HG03520 (cell line): ENCODE results near the gene TRIO.
A peak's percentile ranks its signal among the peaks of the same experiment; 100 is the strongest.

ENCODE experiments used
- ATAC-seq: cut with Tn5 transposase; IDR thresholded peaks from one replicate; pipeline ENCODE4 v1.9.1; 2021; ENCODE audit warnings: mild to moderate bottlenecking, moderate library complexity; ENCODE audit not compliant: unreplicated experiment

TRIO gene

DNA sequence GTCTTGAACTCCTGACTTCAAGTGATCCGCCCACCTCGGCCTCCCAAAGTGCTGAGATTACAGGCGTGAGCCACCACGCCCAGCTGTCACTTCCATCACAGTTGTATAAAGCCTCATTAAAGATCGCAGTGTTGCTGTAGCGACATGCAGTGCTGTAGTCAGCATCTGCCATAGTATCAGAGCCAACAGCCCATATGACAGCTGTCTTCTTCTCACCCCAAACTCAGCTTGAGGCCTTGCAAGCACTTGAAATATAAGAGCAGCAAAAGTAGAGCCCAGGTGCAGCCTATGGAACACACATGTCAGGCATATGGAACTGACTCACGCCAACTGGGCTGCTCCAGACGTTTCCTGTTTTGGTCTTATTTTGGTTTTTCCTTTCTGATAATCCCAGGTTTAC, 167.8 kb downstream of the TRIO start:
- no peak for ATAC-seq

DNA sequence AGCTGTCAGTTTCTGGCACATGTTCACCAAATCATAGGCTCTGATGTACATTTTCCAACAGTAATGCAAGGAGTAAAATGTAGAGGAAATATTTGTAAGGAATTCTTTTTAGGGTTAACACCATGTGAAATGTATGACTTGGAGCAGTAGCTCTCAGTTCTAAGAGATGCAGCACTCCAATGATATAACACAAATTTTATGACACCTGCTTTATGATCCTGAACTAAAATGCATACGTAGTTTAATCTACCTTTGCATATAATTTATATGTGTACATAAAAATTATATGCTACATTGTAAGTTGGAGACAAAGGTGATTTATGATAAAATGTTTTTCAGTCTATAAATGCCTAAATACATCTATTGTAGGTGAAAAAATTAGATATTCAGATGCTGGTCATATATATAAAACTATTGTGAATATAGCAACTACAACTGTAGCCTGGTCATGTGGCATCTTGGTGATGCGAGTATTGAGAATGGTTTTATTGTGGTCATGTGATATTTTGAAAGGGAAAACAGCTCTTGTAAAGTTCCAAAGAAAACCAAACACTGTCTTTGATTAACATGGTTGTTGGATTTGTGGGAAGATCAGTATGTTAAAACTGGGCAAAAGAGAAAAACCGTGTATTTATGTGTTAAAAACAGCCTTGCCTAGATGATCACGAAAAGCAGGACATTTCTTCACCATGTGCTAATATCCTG, 171.0 kb downstream of the TRIO start:
- no peak for ATAC-seq

DNA sequence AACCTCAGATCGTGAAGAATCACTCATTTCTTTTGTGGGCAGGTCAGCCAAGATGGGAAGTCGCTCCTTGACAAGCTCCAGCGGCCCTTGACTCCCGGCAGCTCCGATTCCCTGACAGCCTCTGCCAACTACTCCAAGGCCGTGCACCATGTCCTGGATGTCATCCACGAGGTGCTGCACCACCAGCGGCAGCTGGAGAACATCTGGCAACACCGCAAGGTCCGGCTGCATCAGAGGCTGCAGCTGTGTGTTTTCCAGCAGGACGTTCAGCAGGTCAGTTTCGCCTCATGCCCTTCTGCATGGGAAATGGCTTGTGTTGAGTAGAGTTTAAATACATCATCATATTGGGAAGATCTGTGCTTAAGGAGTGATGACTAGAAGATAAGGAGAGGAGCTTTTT, 173.3 kb downstream of the TRIO start:
- ATAC-seq: no peak

DNA sequence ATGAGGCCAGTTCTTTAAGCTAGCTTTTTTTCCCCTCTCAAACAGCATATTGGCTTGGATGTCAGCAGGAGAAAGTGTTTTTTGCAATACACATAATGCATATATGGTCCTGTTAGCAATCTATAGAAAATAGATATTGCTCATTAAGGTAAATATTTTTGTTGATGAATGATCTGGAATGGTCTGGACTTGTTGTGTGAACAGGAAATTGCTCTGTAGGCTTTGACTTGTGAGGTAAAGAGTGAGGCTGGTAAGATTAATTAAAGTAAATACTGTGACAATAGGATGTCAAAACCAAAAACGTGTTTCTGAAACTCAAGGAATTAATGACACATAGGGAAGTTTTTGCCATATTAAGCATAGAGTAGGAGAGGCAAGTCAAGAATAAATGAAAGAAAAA, 176.0 kb downstream of the TRIO start:
- no peak for ATAC-seq

DNA sequence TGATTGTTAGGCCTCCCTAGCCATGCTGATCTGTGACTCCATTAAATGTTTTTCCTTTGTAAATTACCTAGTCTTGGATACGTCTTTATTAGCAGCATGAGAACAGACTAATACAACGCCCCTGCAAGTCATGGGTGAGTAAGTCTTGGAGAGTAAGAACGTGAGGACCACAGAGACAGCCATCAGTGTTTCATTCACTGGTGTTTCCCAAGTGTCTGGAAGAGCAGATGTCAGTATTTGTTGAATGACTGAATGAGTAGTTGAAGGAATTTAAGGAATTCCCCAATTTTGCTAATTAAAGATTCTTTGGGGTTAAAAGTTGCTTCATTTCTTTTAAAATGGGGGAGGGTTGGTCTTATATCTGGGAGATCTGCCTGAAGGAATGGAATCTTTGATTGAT, 178.8 kb downstream of the TRIO start:
- no peak for ATAC-seq

DNA sequence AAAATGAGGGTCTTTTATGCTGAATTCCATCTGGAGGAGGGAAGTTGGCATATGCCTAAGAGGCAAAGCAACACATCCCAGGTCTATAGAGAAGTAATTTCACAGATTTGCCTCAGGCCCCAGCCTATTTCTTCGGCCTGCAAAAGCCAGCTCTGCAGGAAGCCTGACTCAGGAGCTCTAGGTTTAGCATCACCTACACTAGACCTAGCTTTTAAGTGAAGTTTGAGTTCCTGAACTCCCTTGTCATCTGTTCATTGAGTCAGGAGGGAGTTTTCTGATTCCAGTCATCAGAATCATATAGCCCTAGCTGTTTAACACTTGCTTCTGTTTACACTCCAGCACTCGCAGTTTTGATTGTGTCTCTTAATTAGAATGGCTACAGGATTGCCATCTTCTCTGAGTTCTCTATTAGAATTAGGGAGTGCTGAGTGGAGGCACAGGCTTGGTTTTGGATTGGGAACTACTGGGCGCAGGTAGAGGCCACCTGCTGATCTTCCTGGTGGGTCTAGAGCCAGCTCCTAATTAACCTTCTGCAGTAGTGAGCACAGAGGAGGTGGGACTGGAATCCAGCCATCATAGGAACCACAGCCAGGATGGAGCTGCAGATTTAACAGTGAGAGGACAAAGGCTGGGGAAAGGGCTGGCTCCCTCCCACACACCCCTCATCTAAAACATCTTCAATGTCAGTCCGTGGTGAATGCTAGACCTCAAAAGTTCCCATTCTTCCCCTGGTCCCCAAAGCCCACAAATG, 179.5 kb downstream of the TRIO start:
- ATAC-seq: no peak

DNA sequence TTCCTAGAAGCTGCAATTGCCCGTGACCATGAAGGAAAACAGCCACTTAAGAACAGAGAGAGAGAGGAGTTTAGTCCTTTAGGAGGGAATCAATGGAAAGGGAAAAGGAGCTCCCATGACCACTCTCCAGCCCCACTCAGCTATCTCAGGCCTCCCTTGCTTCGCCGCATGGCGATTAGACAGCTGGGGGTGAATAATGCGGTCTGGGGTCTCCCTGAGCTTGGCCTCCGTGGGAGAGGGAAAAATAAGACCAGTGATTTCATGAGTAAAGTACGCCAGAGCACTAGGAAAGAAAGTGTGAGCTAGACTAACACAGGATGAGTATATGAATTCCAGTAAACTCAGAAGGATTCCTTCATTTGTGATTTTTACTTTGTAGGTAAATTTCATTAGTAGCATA, 180.3 kb downstream of the TRIO start:
- no peak for ATAC-seq

DNA sequence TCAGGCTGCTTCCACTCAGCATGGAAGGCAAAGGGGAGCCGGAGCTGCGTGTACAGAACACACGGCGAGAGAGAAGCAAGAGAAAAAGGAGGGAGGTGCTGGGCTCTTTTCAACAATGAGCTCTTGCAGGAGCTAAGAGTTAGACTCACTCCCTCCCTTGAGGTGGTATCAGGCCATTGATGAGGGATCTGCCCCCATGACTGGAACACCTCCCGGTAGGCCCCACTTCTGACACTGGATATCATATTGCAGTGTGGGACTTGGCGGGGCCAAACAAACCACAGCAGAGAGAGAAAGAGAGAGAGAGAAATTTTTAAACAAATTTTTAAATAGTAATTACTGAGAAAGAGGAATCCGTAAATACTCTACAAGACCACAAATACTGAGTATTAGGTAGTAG, 182.2 kb downstream of the TRIO start:
- ATAC-seq: no peak

DNA sequence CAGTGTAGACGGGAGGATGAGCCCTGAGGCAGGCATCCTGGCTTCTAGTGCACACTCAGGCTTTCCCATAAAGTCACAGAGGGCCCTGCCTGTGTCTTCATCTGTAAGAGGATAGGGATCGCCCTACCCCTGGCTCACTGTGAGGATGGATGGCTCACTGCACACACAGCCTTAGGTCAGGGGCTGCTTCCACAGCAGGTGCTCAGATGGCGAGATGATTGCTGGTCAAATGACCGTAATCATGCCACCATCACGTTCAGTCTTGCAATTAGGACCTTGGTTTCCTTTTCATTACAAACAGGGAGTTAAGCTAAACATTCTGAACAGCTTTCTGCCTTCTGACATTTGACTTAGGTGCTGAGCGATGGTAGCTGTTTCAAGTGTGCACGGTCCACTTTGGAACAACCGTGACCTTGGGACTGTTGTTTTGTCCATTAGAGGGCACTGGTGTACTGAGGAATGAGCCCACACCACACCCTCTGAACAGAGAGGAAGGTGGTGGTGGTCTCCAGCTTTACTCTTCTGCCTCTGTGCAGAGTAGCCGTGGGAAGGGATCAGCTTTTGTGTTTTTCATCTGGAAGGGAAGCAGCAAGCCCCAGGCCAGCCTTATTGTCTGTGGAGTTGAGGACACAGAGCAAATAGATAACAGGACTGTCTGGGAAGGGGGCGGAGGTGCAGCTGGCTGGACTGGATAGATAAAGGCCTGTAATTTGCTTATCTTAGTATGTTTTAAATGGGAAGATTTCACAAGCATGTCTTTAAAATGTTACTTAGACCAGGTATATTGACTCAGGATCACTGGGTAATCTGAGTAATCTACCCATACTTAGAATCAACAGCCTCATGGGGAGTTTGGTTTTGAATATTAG, 183.1 kb downstream of the TRIO start:
- no peak for ATAC-seq

DNA sequence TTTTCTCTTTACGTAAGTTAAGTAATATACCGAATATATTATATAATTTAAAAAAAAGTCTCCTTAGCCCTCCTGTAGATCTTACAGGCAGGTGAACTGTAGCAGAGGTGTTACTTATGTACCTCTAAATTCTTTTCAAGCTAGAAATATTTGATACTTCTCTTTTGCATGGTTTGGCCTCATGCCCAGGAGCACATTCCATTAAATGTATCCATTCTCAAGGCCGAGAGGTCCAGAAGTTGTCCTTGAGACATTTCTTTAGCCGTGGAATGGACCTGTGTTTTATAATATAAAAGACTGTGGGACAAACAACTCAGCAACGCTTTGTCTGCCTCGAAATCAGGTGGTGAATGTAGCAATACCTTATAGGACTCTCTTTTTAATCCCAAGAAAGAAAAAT, 184.5 kb downstream of the TRIO start:
- ATAC-seq: no peak

DNA sequence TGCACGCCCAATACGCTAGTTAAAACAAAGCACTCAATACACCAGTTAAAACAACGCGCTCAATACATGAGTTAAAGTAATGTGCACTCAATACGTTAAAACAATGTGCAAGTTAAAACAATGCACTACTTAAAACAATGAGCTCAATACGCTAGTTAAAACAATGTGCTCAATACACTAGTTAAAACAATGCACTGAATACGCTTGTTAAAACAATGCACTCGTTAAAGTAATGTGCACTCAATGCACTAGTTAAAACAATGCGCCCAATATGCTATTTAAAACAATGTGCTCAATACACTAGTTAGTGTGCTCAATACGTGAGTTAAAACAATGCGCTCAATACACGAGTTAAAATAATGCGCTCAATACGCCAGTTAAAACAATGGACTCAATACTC, 185.0 kb downstream of the TRIO start:
- ATAC-seq: no peak

DNA sequence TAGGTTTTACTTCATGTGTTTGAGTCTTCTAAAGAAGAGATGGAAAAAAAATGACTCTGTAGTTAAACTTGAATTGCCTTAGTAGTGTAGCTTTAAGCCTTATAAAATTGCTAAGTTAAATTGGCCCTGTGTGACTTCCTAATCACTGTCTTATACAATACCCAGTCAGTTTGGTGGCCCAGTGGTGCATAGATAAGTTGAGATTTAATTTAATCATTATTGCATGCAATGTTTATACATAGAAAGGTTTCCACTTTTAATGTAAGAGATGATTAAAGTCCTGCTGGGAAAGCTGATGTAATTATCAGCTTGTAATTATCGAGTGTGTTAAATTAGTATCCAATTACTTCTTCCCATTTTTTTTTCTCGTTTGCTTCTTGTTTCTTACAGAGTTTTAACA, 187.1 kb downstream of the TRIO start:
- ATAC-seq: no peak

DNA sequence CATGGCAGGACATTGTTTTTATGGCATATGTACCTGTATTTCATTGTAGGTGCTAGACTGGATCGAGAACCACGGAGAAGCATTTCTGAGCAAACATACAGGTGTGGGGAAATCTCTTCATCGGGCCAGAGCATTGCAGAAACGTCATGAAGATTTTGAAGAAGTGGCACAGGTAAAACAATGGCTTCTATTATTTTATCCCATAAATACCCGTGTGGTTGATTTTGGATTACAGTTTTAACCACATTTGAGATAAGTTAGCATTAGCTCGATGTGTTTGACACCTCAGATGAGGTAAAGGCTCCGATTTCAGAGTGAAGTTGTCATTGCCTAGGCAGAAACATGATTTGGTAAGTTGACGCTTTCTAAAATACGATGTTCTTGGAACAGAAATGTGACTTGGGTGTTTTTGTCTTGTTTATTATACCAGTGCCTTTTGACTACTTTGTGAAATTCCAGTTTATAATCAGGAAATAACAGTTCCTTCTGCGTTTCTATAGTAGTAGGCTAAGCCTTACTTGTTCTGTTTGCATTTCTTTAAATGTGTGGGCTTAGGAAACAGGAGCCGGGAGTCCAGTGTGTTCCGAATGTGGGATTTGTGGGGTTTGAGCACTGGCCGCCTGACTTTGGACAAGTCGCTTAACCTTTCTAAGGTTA, 187.7 kb downstream of the TRIO start:
- ATAC-seq: no peak

DNA sequence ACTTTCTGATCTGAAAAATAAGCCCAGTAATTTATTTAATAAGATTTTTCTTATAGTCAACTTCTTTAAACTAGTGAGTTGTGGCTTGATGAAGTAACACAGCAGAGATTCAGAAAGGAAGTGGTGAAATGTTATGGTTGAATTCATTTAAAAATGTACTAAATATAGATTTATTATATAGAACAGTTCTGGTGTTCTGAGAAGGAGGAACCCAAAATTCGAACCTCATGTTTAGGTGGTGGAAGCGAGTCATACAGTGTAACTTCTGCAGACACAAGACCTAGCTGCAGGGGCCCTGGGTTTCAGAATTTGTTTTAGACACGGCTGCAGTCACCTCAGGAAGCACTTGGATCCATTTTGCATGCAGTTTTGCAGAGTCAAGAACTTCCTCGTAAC, 188.2 kb downstream of the TRIO start:
- peak; percentile 60 for ATAC-seq

DNA sequence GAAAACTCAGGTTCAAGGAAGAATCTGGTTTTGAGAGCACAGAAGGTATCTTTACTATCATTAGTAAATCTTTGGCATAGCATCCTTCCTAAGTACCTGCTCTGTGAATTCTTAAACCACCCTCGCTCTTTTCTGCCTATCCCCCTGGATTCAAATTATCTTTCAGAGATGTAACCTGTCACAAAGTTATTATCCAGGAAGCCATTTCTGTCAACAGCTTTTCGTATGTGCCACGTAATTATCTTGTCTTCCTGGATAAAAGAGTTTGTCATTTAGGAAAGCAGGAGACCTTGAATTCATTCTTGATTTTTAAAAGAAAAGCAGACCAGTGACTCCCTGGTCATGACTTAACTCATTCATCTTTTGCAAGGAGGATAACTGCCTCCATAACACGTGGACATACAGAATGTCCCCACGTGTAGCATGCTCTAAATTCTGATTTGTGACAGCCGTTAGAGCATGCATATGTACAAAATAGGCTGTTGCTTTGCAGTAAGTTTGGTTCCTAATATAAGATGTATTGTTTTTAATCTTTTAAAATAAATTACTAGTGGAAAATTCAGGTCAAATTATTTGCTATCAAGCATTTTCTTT, 189.0 kb downstream of the TRIO start:
- ATAC-seq: no peak

DNA sequence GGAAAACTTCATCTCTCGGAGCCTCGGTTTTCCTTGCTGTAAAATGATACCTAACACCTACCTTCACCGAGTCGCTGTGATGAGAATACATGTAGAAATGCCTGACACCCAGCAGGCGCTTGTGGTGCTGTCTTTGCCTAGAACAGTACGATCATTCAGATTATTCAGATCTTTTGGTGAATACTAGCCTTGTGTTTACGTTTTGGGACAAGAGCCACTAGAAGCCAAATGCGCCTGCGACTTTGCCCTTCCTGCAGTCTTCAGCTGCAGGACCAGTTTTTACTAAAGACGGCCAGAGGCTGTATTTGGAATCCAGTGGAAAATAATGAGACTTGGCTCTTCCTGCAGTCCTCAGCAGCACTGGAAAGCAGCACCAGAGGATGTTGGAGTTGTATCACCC, 189.6 kb downstream of the TRIO start:
- ATAC-seq: no peak

DNA sequence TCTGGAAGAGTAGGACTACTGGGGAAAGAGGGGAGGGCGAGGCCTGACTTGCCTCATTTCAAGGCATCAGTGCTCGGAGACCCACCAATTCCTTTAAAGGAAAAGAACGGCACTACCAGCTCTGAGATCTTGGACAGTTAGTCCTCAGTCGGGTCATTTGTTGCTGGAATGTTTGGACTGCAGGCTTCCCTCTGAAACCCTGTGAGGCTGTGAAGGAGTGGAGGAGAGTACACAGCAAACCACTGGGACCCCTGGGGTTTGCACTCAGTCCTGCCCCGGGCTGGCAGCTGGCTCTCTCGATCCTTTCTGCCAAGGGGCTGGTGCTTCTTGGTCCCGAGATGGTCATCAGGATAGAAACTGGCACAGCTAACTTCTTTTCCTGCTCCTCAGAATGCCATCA, 194.5 kb downstream of the TRIO start:
- ATAC-seq: no peak

DNA sequence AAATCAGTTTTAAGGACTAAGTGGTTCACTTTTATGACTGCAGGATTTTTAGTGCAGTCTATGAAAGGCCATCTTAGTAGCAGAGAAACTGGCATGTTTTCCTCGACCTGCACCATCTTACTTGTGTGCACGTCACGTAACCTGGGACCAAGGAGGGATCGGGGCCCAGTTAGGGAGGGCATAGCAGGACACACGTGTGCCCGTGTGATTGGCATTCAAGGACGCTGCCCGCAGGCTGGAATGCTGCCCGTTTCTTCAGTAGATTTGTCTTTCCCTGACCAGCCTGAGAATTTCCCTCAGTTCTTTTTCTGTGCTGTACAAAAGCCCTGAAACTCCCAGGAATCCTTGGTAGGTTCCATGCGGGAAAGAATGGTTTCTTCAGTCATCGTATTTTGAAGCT, 196.3 kb downstream of the TRIO start:
- ATAC-seq: no peak

DNA sequence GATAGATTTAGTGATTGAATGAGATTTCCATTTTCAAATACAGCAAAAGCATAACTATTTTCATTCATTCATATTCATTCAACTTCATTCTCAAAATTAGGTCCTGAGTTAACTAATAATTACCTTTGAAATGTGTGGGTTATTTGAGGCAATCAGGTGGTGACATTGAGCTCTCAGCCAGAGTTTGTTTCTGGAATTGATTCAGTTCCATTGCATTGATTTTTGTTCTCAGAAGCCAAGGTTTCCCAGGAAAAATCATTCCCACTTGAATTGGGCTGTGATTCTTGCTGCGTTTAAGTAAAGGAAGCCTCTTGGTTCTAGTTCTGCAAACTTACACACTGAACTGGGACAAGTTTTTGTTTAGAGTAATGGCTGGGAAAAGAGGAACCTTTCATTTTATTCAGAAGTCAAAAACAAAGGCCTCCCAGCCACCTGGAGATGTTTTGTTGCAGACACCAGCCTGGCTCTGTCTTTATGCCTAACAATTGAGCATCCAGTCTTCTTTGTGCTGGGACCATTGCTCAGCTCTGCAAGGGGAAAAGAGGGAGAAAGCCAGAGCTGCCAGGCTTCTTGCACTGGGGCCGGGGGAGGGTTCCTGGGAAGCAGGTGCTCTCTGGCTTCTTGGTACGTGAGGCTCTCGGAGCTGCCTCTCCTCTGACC, 198.6 kb downstream of the TRIO start:
- ATAC-seq: no peak

DNA sequence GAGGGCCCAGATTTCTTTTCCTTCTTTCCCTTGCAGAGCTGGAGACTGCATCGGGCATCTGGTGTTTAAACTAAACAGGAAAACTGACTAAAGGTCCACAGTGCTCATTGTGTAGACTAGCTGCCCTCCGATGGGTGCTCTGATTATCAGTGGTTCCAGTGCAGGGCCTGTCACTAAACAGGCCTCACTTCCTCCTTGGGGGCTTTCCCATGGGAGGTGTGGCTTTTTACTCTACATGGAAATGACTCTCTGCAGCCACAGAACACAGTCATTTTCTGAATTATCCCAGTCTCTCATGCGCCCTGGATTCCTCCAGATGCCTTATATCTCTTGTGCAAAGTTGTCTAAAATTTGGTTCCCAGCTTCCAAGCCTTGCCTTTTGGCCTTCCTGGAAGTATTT, 199.2 kb downstream of the TRIO start:
- peak; percentile 87 for ATAC-seq
